Glutamatergic neuron (in vitro differentiated cells): ENCODE results near the gene GAB2. TPM values are rescaled to one million over a fixed set of nuclear protein-coding genes. Genes with fewer than 3 reads are reported as not detected.

Source experiments
- DNase-seq: peaks from one replicate; pipeline ENCODE4 v3.0.0; 2022
- H3K27ac Mint-ChIP-seq: one replicate; pipeline ENCODE4 v1.8.0; 2020; ENCODE audit warnings: mild to moderate bottlenecking, mixed read lengths, inconsistent platforms; ENCODE audit not compliant: unreplicated experiment
- H3K27me3 Mint-ChIP-seq: one replicate; pipeline ENCODE4 v1.8.0; 2020; ENCODE audit warnings: mild to moderate bottlenecking, moderate library complexity, mixed read lengths, inconsistent platforms; ENCODE audit not compliant: unreplicated experiment
- H3K36me3 Mint-ChIP-seq: one replicate; pipeline ENCODE4 v1.8.0; 2020; ENCODE audit warnings: mild to moderate bottlenecking, mixed read lengths, inconsistent platforms; ENCODE audit not compliant: unreplicated experiment
- H3K4me1 Mint-ChIP-seq: one replicate; pipeline ENCODE4 v1.8.0; 2020; ENCODE audit warnings: mild to moderate bottlenecking, low read depth, mixed read lengths, inconsistent platforms; ENCODE audit not compliant: unreplicated experiment
- H3K4me3 Mint-ChIP-seq: one replicate; pipeline ENCODE4 v1.8.0; 2020; ENCODE audit warnings: mild to moderate bottlenecking, mixed read lengths, inconsistent platforms; ENCODE audit not compliant: unreplicated experiment
- H3K9me3 Mint-ChIP-seq: one replicate; pipeline ENCODE4 v1.8.0; 2020; ENCODE audit warnings: mild to moderate bottlenecking, moderate library complexity, mixed read lengths, inconsistent platforms; ENCODE audit not compliant: unreplicated experiment
- total RNA-seq: library from RNA; stranded (reverse); fragmentation: NEBNext Ultra II Directional; extraction: Animal tissue kit (Norgen Biotek cat#: 25700); gene quantifications from one replicate; pipeline ENCODE4 v1.2.1, GENCODE V29; 2021; ENCODE audit not compliant: unreplicated experiment
- TF ChIP-seq, protein P1 (sequence below): fragments of 200-600 bp; sonication (generic); IDR thresholded peaks from one replicate; pipeline ENCODE4 v1.5.0; 2021; ENCODE audit not compliant: partially characterized antibody, unreplicated experiment

GAB2 gene
- total RNA-seq, 1 donor from 2014 or later, result 87.9 TPM

DNA sequence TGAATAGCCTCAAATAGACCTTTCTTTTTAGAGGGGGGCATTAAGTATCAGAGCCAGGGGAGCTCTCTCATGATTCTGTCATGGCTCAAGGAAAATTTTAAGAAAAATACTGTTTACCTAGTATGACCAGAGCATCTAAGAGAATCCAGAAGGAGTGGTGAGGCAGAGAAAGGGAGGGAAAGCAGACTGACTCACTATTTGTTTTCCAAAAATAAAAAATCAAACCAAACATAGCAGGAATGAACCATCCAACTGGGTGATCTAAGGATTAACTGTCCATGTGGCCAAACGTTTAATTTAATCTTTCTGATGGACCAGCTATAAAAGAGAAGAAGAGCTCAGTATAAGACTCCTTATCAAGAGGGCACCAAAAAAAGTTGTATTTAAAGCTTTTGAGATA lies 70.8 kb downstream of the GAB2 start:
- Mint-ChIP-seq H3K4me1 (peaks cover 30% of the 10 kb centered on the region), H3K36me3 (no peaks in the 10 kb centered on the region), H3K27me3 (peaks cover 3% of the 10 kb centered on the region), H3K27ac (no peak overlapping the region), H3K9me3 (peaks cover 2% of the 10 kb centered on the region), H3K4me3 (no peak overlapping the region)
- no peak for DNase-seq
- TF ChIP-seq, protein P1, sequence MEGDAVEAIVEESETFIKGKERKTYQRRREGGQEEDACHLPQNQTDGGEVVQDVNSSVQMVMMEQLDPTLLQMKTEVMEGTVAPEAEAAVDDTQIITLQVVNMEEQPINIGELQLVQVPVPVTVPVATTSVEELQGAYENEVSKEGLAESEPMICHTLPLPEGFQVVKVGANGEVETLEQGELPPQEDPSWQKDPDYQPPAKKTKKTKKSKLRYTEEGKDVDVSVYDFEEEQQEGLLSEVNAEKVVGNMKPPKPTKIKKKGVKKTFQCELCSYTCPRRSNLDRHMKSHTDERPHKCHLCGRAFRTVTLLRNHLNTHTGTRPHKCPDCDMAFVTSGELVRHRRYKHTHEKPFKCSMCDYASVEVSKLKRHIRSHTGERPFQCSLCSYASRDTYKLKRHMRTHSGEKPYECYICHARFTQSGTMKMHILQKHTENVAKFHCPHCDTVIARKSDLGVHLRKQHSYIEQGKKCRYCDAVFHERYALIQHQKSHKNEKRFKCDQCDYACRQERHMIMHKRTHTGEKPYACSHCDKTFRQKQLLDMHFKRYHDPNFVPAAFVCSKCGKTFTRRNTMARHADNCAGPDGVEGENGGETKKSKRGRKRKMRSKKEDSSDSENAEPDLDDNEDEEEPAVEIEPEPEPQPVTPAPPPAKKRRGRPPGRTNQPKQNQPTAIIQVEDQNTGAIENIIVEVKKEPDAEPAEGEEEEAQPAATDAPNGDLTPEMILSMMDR, result no peak

DNA sequence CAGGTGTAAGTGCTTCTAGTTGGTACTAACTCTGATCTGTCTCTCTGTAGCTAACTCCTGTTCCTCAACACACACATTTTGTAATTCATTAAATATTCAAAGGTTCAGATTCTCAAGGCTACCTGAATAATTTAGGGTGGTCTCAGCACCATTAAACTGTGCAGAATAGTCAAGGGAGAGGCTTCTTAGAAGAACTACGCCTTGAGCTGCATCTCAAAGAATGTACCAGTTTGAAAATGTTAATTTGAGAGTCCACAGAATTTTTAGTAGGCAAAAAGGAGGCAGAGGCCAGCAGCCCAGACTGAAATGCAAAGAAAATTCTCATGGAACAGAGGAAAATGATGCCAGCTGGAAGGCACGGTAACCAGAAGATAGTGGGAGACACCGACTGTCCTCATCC lies 72.2 kb downstream of the GAB2 start:
- Mint-ChIP-seq H3K9me3 (peaks cover 2% of the 10 kb centered on the region), H3K4me1 (peaks cover 18% of the 10 kb centered on the region), H3K27me3 (peaks cover 2% of the 10 kb centered on the region), H3K4me3 (no peak overlapping the region), H3K36me3 (no peaks in the 10 kb centered on the region), H3K27ac (no peak overlapping the region)
- no peak for DNase-seq
- TF ChIP-seq, protein P1, result no peak

DNA sequence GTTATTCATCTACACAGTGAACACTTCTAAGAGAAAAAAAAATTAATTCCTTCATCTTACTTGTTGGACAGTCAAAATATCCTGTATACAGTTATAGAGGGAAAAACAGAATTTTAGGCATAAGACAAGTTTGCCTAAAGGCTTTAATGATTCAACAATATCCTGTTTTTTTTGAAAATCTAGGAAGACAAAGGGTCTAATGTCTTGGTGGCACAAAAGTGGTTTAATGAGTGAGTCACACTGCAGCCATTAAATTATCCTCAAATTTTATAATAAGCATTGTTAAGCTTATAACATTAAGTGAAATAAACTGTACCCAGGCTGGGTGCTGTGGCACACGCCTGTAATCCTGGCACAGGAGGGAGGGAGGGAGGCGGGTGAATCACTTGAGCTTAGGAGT lies 72.9 kb downstream of the GAB2 start:
- H3K27me3 Mint-ChIP-seq, result peaks cover 2% of the 10 kb centered on the region
- TF ChIP-seq, protein P1, result no peak
- H3K4me1 Mint-ChIP-seq, result peaks cover 11% of the 10 kb centered on the region
- H3K4me3 Mint-ChIP-seq, result no peak overlapping the region
- peaks cover 2% of the 10 kb centered on the region for H3K9me3 Mint-ChIP-seq
- DNase-seq, result no peak
- no peak overlapping the region for H3K27ac Mint-ChIP-seq
- H3K36me3 Mint-ChIP-seq, result no peaks in the 10 kb centered on the region

DNA sequence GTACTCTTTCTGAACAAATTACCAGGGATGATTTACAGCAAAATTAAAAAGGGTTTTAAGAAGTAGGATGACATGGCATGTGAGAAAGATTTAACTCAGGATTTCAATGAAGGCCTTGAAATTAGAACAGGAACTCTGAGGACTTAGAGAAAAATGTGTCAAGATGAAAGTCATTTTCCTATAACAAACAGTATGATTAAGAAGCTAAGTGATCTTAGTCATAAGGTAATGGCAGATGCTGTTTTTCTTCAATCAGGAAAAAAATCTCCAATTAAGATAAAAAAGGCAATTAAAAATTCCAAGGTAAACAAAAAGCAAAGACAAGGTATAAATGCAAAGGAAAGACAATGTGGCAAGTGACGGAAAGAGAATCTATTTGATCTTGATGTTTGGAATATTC lies 73.5 kb downstream of the GAB2 start:
- Mint-ChIP-seq H3K4me3 (no peak overlapping the region), H3K36me3 (no peaks in the 10 kb centered on the region), H3K27ac (no peak overlapping the region), H3K9me3 (peaks cover 2% of the 10 kb centered on the region), H3K27me3 (peaks cover 2% of the 10 kb centered on the region), H3K4me1 (peaks cover 10% of the 10 kb centered on the region)
- TF ChIP-seq, protein P1, result no peak
- no peak for DNase-seq

DNA sequence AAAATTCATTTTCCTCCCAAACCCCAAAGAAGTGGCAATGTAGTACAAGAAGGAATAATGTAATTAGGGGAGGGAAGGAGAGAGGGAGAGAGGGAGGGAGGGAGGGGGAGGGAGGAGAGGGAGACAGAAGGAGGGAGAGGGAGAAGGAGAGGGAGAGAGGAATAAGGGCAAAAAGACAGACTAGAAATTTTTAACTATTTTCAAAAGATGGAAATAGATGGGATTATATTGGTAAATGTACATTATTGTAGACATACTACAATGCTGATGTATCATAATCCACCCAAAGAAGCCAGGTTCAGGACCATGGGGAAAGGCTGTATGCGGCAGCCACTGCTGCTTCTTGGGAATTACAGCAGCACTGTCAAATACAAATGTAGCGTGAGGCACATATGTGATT lies 74.3 kb downstream of the GAB2 start:
- Mint-ChIP-seq H3K36me3 (no peaks in the 10 kb centered on the region), H3K4me1 (peaks cover 10% of the 10 kb centered on the region), H3K4me3 (no peak overlapping the region), H3K9me3 (peaks cover 2% of the 10 kb centered on the region), H3K27me3 (no peaks in the 10 kb centered on the region), H3K27ac (no peak overlapping the region)
- DNase-seq, result no peak
- TF ChIP-seq, protein P1, result no peak
